HEK293 (cell line): Measurements from ENCODE around the gene COX7A1.

Source experiments
- AEBP2 ChIP-seq: fragments of 450-650 bp; formaldehyde crosslinking; IDR thresholded peaks from 2 replicates; pipeline ENCODE4 v1.5.1; 2016; ENCODE audit warnings: missing biosample characterization, missing genetic modification characterization, borderline replicate concordance
- CTCF ChIP-seq: fragments of 450-650 bp; formaldehyde crosslinking; IDR thresholded peaks from 2 replicates; pipeline ENCODE4 v1.5.1; 2016; ENCODE audit warnings: missing biosample characterization, missing genetic modification characterization
- KLF7 ChIP-seq: fragments of 450-650 bp; formaldehyde crosslinking; IDR thresholded peaks from 2 replicates; pipeline ENCODE4 v1.5.1; 2016; ENCODE audit warnings: missing biosample characterization, missing genetic modification characterization, borderline replicate concordance
- PATZ1 ChIP-seq: fragments of 450-650 bp; formaldehyde crosslinking; IDR thresholded peaks from 2 replicates; pipeline ENCODE4 v1.5.1; 2016; ENCODE audit warnings: missing biosample characterization, missing genetic modification characterization
- PRDM2 ChIP-seq: fragments of 450-650 bp; formaldehyde crosslinking; IDR thresholded peaks from 2 replicates; pipeline ENCODE4 v1.5.1; 2016; ENCODE audit warnings: missing biosample characterization, missing genetic modification characterization, borderline replicate concordance
- SP3 ChIP-seq: fragments of 450-650 bp; formaldehyde crosslinking; IDR thresholded peaks from 2 replicates; pipeline ENCODE4 v1.5.1; 2016; ENCODE audit warnings: missing biosample characterization, missing genetic modification characterization
- ZNF10 ChIP-seq: fragments of 450-650 bp; formaldehyde crosslinking; IDR thresholded peaks from 2 replicates; pipeline ENCODE4 v1.5.1; 2017; ENCODE audit warnings: missing biosample characterization, missing genetic modification characterization
- ZNF121 ChIP-seq: fragments of 450-650 bp; formaldehyde crosslinking; IDR thresholded peaks from 2 replicates; pipeline ENCODE4 v1.5.1; 2016; ENCODE audit warnings: missing biosample characterization, missing genetic modification characterization
- ZNF274 ChIP-seq, 2 experiments: fragments of 200-500 bp in 1 of 2; fragments of 450-650 bp in 1 of 2; sonication (Bioruptor generic) in 1 of 2; formaldehyde crosslinking in 1 of 2; IDR thresholded peaks; 2 replicates each; pipeline versions ENCODE4 v1.5.1 to v1.6.1; 2014 to 2016; ENCODE audit warnings: borderline replicate concordance in 1 of 2, inconsistent platforms in 1 of 2, low read length in 1 of 2, missing biosample characterization in 1 of 2, missing genetic modification characterization in 1 of 2
- TF ChIP-seq, protein P1 (sequence below): fragments of 450-650 bp; formaldehyde crosslinking; IDR thresholded peaks from 2 replicates; pipeline ENCODE4 v1.5.1; 2016; ENCODE audit warnings: missing biosample characterization, missing genetic modification characterization
- TF ChIP-seq, protein P2 (sequence below): fragments of 450-650 bp; formaldehyde crosslinking; IDR thresholded peaks from 2 replicates; pipeline ENCODE4 v1.5.1; 2016; ENCODE audit warnings: missing biosample characterization, missing genetic modification characterization

- TF ChIP-seq CTCF (no peak), PRDM2 (tag by site-specific recombination) (no peak), KLF7 (tag by site-specific recombination) (peak; percentile 86; the same call in 1 of the 2 replicates), ZNF121 (tag by site-specific recombination) (no peak), AEBP2 (tag by site-specific recombination) (no peak), PATZ1 (tag by site-specific recombination) (peak; percentile 96), SP3 (no peak), ZNF274 (IDR thresholded peaks at IDR 0.05; ENCODE audit: low read length) (no peak), ZNF274 (tag by site-specific recombination; IDR thresholded peaks at IDR 0.05; ENCODE audit: borderline replicate concordance) (no peak), ZNF10 (no peak)
- TF ChIP-seq, protein P1, sequence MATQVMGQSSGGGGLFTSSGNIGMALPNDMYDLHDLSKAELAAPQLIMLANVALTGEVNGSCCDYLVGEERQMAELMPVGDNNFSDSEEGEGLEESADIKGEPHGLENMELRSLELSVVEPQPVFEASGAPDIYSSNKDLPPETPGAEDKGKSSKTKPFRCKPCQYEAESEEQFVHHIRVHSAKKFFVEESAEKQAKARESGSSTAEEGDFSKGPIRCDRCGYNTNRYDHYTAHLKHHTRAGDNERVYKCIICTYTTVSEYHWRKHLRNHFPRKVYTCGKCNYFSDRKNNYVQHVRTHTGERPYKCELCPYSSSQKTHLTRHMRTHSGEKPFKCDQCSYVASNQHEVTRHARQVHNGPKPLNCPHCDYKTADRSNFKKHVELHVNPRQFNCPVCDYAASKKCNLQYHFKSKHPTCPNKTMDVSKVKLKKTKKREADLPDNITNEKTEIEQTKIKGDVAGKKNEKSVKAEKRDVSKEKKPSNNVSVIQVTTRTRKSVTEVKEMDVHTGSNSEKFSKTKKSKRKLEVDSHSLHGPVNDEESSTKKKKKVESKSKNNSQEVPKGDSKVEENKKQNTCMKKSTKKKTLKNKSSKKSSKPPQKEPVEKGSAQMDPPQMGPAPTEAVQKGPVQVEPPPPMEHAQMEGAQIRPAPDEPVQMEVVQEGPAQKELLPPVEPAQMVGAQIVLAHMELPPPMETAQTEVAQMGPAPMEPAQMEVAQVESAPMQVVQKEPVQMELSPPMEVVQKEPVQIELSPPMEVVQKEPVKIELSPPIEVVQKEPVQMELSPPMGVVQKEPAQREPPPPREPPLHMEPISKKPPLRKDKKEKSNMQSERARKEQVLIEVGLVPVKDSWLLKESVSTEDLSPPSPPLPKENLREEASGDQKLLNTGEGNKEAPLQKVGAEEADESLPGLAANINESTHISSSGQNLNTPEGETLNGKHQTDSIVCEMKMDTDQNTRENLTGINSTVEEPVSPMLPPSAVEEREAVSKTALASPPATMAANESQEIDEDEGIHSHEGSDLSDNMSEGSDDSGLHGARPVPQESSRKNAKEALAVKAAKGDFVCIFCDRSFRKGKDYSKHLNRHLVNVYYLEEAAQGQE (tag by site-specific recombination), result peak; percentile 21; the same call in 1 of the 2 replicates
- TF ChIP-seq, protein P2, sequence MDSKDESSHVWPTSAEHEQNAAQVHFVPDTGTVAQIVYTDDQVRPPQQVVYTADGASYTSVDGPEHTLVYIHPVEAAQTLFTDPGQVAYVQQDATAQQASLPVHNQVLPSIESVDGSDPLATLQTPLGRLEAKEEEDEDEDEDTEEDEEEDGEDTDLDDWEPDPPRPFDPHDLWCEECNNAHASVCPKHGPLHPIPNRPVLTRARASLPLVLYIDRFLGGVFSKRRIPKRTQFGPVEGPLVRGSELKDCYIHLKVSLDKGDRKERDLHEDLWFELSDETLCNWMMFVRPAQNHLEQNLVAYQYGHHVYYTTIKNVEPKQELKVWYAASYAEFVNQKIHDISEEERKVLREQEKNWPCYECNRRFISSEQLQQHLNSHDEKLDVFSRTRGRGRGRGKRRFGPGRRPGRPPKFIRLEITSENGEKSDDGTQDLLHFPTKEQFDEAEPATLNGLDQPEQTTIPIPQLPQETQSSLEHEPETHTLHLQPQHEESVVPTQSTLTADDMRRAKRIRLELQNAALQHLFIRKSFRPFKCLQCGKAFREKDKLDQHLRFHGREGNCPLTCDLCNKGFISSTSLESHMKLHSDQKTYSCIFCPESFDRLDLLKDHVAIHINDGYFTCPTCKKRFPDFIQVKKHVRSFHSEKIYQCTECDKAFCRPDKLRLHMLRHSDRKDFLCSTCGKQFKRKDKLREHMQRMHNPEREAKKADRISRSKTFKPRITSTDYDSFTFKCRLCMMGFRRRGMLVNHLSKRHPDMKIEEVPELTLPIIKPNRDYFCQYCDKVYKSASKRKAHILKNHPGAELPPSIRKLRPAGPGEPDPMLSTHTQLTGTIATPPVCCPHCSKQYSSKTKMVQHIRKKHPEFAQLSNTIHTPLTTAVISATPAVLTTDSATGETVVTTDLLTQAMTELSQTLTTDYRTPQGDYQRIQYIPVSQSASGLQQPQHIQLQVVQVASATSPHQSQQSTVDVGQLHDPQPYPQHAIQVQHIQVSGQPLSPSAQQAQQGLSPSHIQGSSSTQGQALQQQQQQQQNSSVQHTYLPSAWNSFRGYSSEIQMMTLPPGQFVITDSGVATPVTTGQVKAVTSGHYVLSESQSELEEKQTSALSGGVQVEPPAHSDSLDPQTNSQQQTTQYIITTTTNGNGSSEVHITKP, result no peak; the same call in 1 of the 2 replicates
These were observed 11.8 kb downstream of the COX7A1 start for GRCh38 chr19:36140304-36141038.
